Measurements from ENCODE around the gene C9orf153.
"Not testable (repeated sequence)": the region's sequence is repeated elsewhere in the genome, so short reads cannot be mapped to it uniquely, and the experiment has no call there.

The C9orf153 gene

GRCh38 chr9:86259557-86259956 lies at the start of gene C9orf153:
Gene C9orf153 (minus strand): TSS chr9:86259657. CDS start chr9:86229603, 30,054 bp downstream.
- no peak for DNase-seq

GRCh38 chr9:86308687-86309086 lies 49.2 kb upstream of the C9orf153 start:
- no peak for DNase-seq

- no peak for DNase-seq
These were observed 44.8 kb upstream of the C9orf153 start for GRCh38 chr9:86304236-86304730.

- DNase-seq, result no peak
These were observed 44.0 kb upstream of the C9orf153 start for GRCh38 chr9:86303316-86303975.

- no peak for DNase-seq
These were observed 42.2 kb upstream of the C9orf153 start for GRCh38 chr9:86301686-86302085.

- no peak for DNase-seq
These were observed 41.2 kb upstream of the C9orf153 start for GRCh38 chr9:86300701-86301100.

- DNase-seq, result no peak
These were observed 39.4 kb upstream of the C9orf153 start for GRCh38 chr9:86298873-86299272.

- not testable (repeated sequence) for DNase-seq
These were observed 30.9 kb upstream of the C9orf153 start for GRCh38 chr9:86290341-86290740.

GRCh38 chr9:86288499-86289198 lies 29.2 kb upstream of the C9orf153 start:
- no peak for DNase-seq

GRCh38 chr9:86287013-86287412 lies 27.6 kb upstream of the C9orf153 start:
- no peak for DNase-seq

GRCh38 chr9:86286278-86286677 lies 26.8 kb upstream of the C9orf153 start:
- DNase-seq, result no peak

GRCh38 chr9:86285261-86285660 lies 25.8 kb upstream of the C9orf153 start:
- DNase-seq, result no peak

- no peak for DNase-seq
These were observed 23.6 kb upstream of the C9orf153 start for GRCh38 chr9:86282979-86283535.

GRCh38 chr9:86282077-86282978 lies 22.9 kb upstream of the C9orf153 start, which contains the start of gene ISCA1:
Gene ISCA1 (minus strand): TSS chr9:86282538. CDS start chr9:86282458, 80 bp downstream.
- peak; percentile 97 for DNase-seq

GRCh38 chr9:86281593-86282076 lies 22.2 kb upstream of the C9orf153 start:
- no peak for DNase-seq

GRCh38 chr9:86280580-86280979 lies 21.1 kb upstream of the C9orf153 start:
- no peak for DNase-seq

GRCh38 chr9:86279839-86280238 lies 20.4 kb upstream of the C9orf153 start:
- DNase-seq, result no peak

- DNase-seq, result no peak
These were observed 17.6 kb upstream of the C9orf153 start for GRCh38 chr9:86277072-86277471.

- DNase-seq, result no peak
These were observed 16.5 kb upstream of the C9orf153 start for GRCh38 chr9:86275962-86276361.

- no peak for DNase-seq
These were observed 15.6 kb upstream of the C9orf153 start for GRCh38 chr9:86274821-86275643.

- no peak for DNase-seq
These were observed 12.8 kb upstream of the C9orf153 start for GRCh38 chr9:86272221-86272620.

GRCh38 chr9:86263876-86264275 lies 4.4 kb upstream of the C9orf153 start:
- no peak for DNase-seq

Measured in left hindlimb (tissue), 1 donor.